Fibroblast of villous mesenchyme (primary cell): ENCODE results near the gene KIF25. TPM values are rescaled to one million over a fixed set of nuclear protein-coding genes. Genes with fewer than 3 reads are reported as not detected.
"Not testable (repeated sequence)": the region's sequence is repeated elsewhere in the genome, so short reads cannot be mapped to it uniquely, and the experiment has no call there.

Experiments
- DNase-seq: peaks from one replicate; pipeline ENCODE4 v3.0.0-alpha.2; 2010; ENCODE audit warnings: low read depth
- H3K4me3 ChIP-seq: 2 replicates; pipeline ENCODE4 v1.5.1; 2011; ENCODE audit warnings: low read depth, mild to moderate bottlenecking, low read length
- total RNA-seq: library from RNA; depleted of rRNA; stranded (reverse); fragments of >200 nt; gene quantifications from 2 replicates; pipeline ENCODE4 v1.2.3, GENCODE V29; 2012
- TF ChIP-seq, protein P1 (sequence below): IDR thresholded peaks from 2 replicates; pipeline ENCODE4 v1.5.1; 2012; ENCODE audit warnings: low read depth, mild to moderate bottlenecking, low read length; ENCODE audit not compliant: insufficient read depth

Gene KIF25
- total RNA-seq, 1 donor, result not detected

DNA sequence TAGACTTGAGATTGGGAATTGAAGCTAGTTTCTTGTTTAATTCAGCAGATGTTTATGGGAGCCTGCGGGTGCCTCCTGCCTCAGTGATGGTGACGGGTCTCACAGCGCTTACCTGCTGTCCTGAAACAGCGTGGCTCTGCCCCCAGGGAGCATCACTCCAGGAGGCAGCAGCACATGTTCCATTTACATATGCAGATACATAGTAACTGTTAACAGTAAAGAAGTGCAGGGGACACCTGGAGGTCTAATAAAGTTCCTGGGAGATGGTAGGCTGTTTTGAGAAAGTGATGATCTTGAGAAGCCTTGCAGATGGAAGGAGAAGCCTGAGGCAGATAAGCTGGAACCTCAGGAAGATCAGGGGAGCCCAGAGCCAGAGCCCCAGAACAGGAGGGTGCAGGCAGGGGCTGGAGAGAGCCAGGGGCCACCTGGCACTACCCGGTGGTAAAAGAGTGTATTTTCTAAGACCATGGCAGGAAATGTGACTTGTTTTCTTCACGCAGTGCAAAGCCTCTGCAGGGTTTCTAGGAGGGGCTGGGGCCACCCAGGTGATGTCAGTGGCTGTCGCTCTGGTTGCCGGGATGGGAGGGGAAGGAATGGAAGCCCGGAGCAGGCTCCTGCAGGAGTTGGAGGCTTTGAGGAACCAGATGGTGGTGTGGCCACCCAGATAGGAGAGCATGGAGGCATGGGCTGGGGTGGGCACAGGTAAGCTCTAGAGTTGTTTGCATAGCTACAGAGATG, 24.2 kb upstream of the KIF25 start:
- TF ChIP-seq, protein P1, sequence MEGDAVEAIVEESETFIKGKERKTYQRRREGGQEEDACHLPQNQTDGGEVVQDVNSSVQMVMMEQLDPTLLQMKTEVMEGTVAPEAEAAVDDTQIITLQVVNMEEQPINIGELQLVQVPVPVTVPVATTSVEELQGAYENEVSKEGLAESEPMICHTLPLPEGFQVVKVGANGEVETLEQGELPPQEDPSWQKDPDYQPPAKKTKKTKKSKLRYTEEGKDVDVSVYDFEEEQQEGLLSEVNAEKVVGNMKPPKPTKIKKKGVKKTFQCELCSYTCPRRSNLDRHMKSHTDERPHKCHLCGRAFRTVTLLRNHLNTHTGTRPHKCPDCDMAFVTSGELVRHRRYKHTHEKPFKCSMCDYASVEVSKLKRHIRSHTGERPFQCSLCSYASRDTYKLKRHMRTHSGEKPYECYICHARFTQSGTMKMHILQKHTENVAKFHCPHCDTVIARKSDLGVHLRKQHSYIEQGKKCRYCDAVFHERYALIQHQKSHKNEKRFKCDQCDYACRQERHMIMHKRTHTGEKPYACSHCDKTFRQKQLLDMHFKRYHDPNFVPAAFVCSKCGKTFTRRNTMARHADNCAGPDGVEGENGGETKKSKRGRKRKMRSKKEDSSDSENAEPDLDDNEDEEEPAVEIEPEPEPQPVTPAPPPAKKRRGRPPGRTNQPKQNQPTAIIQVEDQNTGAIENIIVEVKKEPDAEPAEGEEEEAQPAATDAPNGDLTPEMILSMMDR, result no peak
- no peak for DNase-seq

DNA sequence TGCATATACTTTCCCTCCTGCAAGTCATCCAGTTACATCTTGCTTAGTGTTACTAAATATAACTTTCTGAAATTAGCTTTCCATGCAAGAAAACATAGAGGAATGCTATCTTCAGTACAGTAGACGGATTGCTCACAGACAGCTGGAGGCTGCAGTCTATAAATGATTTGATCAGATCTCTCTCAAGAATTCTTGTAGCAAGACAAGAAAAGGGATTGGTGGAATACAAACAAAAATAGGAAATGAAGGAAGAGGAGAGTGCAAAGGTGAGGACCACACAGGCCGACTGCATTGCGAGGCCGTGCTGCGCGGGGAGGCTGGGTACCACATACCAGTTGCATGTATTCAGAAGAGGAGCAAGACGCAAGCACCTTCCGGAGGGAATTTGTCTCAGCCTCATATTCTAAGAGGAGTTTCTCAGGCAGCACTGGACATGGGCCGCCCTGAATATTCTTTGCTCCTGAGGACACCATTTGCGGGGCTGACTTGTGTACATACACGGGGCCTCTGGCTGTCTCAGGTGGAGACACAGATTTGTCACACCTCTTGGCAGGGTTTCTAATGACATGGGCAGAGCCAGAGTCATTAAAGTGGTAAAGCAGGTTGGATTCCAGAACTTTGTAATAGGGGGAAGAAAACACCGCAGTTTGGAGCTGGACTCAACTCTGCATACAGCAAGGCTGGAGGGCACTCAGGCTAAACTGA, 22.7 kb upstream of the KIF25 start:
- H3K4me3 ChIP-seq, result no peak overlapping the region
- TF ChIP-seq, protein P1, result no peak
- no peak for DNase-seq

More for the DNA sequence above, 24.2 kb upstream of the KIF25 start:
- no peak overlapping the region for H3K4me3 ChIP-seq

DNA sequence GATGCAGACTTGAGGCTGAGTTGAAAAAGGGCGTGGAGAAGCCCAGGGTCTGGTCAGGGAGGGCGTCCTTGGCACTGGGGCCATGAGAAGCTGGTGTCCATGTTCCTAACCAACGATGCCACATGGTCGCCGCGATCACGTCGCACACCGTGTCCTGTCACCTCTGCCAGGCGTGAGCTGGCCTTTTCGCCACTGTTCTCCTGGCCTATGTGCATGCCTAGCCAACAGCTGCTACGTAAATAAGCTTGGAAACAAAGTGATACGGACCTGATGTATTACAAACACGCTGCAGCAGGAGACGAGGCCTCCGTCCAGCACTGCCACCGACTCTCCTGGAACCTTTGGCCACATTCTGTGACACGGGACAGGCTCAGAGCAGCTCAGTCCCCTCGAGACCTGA, 22.0 kb upstream of the KIF25 start:
- H3K4me3 ChIP-seq, result no peak overlapping the region
- TF ChIP-seq, protein P1, result no peak
- DNase-seq, result no peak

DNA sequence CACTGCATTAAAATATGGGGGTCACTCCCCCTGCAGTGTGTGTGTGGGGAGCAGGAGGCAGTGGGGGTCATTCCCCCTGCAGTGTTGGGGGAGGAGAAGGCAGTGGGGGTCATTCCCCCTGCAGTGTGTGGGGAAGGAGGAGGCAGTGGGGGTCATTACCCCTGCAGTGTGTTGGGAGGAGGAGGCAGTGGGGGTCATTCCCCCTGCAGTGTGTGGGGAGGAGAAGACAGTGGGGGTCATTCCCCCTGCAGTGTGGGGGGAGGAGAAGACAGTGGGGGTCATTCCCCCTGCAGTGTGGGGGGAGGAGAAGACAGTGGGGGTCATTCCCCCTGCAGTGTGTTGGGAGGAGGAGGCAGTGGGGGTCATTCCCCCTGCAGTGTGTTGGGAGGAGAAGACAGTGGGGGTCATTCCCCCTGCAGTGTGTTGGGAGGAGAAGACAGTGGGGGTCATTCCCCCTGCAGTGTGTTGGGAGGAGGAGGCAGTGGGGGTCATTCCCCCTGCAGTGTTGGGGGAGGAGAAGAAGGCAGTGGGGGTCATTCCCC, 21.3 kb upstream of the KIF25 start:
- H3K4me3 ChIP-seq, DNase-seq: not testable (repeated sequence)

DNA sequence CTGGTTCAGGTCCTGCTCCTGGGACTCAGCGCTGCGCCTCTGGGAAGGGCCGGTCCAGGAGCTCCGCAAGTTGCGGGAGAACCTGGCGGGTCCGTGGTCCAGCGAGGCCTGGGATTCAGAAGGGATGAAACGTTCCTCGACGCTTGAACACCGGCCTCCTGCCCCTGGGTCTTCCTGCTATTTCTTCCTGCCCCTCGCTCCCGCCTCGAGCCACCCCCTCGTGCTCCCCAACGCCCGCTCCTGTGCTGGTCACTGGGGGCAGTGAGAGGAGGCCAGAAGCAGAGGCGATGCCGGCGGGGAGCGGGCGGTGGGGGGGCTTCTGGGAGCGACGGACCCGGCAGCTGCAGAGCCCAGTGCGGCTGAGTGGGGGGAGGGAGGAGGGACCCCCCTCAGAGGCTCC, 20.8 kb upstream of the KIF25 start:
- TF ChIP-seq, protein P1, result no peak
- H3K4me3 ChIP-seq, result no peak overlapping the region
- DNase-seq, result no peak

DNA sequence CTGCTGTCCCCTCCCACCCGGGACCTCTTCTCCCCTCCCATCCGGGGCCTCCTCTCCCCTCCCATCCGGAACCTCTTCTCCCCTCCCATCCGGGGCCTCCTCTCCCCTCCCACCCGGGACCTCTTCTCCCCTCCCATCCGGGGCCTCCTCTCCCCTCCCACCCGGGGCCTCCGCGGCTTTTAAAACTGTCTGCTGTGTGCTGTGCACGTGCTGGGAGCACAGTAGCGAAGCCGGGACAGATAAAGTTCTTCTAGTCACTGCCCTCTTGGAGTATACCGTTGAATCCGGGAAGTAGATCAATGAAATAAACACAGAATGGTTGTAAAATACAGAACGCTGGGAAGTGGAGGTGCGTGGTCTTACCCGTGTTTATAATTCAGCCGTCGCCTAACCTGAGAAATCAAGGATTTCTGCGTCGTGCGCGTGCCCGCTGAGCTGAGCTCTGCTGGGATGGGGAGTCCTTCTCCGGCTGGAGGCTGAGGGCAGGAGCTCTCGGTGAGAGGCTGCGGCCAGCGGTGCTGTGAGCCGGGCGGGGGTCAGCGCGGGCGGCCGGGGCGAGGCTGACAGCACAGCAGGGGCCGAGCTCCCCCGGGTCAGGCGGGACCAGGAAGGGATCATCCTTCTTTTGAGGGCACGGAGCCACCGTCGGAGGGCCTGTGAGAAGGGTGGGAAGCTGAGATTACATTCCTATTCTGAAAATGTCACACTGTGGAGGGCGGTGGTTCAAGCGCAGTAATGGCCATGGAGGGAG, 19.6 kb upstream of the KIF25 start:
- no peak overlapping the region for H3K4me3 ChIP-seq
- no peak for DNase-seq
- TF ChIP-seq, protein P1, result no peak

DNA sequence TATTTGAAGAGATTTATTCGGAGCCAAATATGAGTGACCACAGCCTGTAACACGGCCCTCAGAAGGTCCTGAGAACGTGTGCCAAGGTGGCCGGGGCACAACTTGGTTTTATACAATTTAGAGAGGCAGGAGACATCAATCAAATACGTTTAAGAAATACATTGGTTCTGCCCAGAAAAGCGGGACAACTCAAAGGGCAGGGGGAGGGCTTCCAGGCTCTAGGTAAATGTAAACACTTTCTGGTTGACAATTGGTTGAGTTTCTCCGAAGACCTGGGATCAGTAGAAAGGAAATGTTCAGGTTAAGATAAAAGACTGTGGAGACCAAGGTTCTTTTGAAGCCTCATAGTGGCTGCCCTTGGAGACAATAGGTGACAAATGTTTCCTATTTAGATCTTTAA, 18.9 kb upstream of the KIF25 start:
- no peak for DNase-seq
- H3K4me3 ChIP-seq, result no peak overlapping the region
- TF ChIP-seq, protein P1, result no peak
